Retinal pigment epithelial cell (primary cell): Measurements from ENCODE around the gene HMCN1.

ENCODE experiments used
- DNase-seq: peaks from one replicate; pipeline ENCODE4 v3.0.0-alpha.2; 2010; ENCODE audit warnings: low read depth
- H3K4me3 ChIP-seq: 2 replicates; pipeline ENCODE4 v1.5.1; 2011; ENCODE audit warnings: mild to moderate bottlenecking, low read length, control low read depth, moderate library complexity
- TF ChIP-seq, protein P1 (sequence below): conservative IDR thresholded peaks from 2 replicates; pipeline ENCODE4 v1.5.1; 2011; ENCODE audit warnings: low read depth, low read length, control low read depth, inconsistent platforms

Gene HMCN1

DNA sequence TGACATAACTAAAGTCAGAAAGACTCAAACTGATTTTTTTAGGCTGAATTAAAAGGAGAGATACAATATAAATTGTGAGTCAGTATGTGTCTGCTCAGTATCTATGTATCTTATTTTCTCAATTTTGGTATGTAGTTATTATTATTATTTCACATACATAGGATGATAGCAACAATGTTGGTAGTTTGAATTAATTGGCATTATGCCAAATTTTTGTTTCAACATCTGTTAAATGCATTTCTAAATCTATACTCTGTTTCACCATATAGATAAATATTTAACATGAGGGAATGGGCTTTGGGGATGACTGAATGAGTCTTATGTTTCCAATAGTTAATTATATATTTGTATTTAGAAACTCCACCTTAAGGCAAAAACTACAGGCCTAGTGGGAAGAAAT lies 12.6 kb upstream of the HMCN1 start:
- no peak for DNase-seq
- TF ChIP-seq, protein P1, sequence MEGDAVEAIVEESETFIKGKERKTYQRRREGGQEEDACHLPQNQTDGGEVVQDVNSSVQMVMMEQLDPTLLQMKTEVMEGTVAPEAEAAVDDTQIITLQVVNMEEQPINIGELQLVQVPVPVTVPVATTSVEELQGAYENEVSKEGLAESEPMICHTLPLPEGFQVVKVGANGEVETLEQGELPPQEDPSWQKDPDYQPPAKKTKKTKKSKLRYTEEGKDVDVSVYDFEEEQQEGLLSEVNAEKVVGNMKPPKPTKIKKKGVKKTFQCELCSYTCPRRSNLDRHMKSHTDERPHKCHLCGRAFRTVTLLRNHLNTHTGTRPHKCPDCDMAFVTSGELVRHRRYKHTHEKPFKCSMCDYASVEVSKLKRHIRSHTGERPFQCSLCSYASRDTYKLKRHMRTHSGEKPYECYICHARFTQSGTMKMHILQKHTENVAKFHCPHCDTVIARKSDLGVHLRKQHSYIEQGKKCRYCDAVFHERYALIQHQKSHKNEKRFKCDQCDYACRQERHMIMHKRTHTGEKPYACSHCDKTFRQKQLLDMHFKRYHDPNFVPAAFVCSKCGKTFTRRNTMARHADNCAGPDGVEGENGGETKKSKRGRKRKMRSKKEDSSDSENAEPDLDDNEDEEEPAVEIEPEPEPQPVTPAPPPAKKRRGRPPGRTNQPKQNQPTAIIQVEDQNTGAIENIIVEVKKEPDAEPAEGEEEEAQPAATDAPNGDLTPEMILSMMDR, result no peak
- H3K4me3 ChIP-seq, result no peak overlapping the region

DNA sequence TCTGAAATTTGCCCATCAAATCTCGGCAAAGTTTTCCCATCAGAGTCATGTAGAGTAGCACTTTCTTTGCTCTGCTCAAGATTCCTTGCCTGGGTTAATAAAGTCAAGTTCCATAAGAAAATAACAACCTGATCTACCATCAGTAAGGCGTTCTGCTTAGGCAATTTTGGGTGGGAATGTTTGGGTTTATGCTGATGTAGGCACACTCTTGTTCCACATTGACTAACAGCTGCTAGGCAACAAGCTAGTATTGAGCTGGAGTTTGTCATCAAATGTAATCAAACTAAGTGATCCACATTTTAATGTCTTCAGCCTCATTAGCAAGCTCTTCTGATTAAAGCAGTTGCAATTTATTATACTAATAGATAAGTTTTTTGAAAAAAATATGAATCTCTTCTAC lies 12.1 kb upstream of the HMCN1 start:
- TF ChIP-seq, protein P1, result no peak
- H3K4me3 ChIP-seq, result no peak overlapping the region
- DNase-seq, result no peak

DNA sequence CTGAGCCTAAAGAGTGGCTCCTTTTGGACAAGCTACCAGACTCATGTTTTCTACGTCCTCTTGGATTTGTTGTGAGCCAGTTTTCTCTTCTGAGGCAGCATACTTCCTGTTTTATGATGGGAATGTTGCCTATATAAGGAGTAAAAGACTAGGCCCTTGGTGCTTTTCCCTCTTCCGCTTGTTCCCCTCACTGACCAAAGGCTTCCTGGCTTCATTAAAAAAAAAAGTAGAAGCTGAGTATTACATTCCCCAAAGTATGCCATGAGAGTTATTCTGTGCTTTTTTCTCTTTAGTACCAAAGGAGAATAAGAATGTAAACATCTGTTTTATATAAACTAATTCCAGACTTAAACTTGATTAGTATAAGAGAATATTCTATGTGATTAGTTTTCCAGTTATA lies 6.5 kb upstream of the HMCN1 start:
- no peak overlapping the region for H3K4me3 ChIP-seq
- no peak for DNase-seq
- TF ChIP-seq, protein P1, result no peak

DNA sequence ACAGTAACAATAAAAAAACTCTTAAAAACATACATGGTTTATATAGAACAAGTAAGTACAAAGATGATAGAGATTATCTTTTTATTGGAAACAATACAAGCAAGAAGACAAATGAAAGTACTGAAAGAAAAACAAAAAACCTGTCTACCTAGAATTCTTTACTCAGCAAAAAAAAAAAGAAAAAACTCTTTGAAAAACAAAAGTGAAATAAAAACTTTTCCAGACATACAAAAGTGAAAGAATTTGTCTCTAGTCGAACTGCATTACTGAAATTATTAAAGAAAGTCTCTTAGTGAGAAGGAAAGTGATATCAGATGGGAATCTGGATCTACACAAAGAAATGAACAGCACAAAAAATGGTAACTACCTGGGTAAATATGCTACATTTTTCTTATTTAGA lies 2.7 kb upstream of the HMCN1 start:
- no peak overlapping the region for H3K4me3 ChIP-seq
- DNase-seq, result no peak
- TF ChIP-seq, protein P1, result no peak

DNA sequence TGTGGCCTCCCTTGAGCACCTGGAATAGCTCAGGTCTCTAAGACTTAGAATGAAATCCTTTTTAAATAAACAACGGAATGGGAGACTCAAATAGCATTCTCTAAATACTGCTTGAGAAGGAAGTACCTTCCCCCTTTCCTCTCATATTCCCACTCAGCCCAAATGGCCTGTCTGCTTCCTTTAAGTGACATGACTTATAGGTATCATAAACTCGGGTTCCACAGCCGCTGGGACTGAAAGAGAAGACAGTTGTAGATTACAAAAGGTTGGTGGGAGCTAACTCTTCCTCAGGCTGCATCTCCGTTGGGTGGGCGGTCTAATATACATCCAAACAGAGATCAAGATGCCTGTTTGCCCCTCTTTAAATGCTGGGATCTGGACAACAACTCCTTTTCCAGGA lies 1.2 kb upstream of the HMCN1 start:
- TF ChIP-seq, protein P1, result no peak
- H3K4me3 ChIP-seq, result no peak overlapping the region

DNA sequence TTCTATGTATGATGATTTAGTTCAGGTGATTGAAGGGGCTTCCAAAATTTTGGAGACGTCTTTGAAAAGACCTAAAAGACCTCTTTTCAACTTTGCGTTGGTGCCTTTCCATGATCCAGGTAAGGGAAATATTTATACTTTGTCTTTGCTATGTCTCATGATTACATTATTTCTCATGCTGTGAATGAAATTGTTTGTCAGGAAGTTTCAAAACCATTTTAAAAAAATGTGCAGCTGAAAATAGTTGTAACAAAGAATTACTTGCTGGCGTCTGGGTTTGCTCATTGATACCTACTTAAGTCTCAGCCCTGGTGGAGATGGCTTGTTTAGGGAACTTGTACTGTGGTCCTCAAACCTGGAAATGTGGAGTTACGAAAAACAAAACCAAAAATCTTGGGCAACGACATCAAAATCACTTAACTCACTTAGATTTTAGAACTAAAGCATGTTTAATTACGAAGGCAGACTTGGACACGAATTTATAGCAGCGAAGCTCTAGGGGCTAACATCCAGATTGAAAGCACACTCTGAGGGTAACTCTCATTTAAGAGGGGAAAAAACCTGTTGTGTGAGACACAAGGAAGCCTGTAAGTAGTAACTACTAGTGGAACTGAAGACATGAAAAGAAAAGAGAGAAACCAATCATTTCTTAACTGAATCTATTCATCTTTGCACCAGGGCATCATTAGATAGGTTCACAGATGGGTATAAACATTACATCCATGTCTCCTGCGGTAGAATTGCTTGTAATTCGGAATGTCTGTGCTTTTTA lies 924 bp downstream of the HMCN1 start:
- no peak for DNase-seq
- TF ChIP-seq, protein P1, result no peak
- peak overlapping the region; percentile 64 for H3K4me3 ChIP-seq

More for the DNA sequence above, 1.2 kb upstream of the HMCN1 start:
- no peak for DNase-seq

DNA sequence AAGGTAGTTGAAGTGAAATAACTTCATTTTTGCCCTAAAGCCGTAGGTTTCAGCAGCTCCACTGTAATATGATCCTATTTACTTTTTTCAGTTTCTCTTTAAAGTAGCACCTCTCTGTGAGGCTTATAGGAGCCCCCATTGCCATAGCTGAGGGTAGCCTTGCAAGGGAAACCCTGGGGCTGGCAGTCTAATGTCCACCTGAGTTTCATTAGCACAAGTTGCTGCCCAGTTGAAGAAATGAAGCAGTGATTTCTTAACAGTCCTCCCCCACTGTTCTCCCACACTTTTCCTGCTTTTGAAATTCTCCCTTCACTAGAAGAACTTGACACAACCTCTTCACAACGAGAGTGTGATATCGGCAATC lies 1.5 kb downstream of the HMCN1 start:
- DNase-seq, result no peak
- TF ChIP-seq, protein P1, result no peak
- H3K4me3 ChIP-seq, result peak overlapping the region; percentile 1
